ENCODE data around the gene ZNF691.
"Not testable (repeated sequence)": the region's sequence is repeated elsewhere in the genome, so short reads cannot be mapped to it uniquely, and the experiment has no call there.

The ZNF691 gene

DNA sequence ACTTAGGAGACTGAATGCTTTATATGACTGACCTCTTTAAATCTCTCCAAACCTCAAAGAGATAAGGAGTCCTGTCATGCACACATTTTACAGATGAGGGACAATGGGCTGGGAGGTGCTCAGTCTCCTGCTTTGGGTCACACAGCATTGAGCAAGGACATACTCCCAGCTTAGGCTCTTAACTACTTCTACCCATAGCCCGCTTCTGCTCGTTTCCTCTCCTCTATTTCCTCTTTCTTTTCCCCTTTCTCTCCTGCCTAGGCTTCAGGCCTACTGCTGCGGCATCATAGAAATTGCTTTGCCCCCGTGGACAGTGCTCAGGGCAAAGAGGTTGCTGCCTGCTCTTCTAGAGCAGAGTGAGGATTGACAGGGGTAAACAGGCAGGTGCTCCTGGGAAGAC, 12.4 kb upstream of the ZNF691 start:
- DNase-seq: no peak

DNA sequence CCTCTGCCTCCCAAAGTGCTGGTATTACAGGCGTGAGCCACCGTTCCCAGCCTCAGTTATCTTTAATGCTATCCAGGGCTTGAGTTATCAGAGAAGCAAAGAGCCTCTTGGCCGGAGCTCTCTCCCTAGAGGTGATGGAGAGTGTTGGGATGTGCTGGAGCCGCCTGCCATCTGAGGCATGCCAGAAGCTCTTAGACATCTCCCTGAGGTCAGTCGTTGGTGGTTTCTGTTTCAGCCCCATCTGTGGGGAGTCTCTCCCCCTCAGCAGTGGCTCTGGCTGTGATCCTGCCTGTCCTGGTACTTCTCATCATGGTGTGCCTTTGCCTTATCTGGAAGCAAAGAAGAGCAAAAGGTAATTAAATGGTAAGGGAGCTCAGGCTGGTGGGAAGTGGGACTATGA, 11.6 kb upstream of the ZNF691 start:
- DNase-seq: no peak

DNA sequence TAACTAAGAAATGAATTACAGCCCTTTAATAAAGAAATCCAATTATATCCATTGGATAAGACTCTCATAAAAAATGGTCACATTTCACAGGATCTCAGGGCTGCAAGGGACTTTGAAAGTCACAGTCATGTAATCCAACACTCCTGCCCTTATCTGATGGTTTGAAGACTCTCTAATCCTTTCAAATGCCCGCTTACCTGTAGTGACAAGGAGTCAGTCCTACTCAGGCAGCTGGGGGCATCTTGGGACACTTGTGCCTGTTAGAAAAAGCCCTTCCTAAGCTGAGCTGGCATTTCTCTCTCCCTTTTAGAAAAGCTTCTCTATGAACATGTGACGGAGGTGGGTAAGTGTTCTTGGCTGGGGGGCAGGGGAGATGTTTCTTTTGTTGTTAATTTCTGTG, 11.0 kb upstream of the ZNF691 start:
- DNase-seq: no peak

DNA sequence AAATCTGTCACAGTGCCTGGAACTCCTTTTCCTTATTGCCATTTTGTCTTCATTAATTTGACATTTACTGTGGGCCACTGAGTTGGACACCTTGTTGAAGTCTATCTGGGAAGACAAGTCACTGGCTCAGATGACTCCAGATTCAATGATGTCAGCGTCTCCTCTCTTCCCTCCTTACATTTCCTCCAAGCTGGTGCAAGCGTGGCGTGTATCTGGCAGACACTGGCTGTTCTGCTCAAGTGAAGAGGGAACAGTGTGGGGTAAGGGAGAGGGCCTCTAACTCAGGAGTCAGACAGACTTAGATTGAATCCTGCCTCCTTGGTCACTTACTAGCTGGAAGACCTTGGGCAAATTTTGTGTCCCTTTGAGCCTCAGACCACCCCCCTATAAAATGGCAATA, 8.7 kb upstream of the ZNF691 start:
- no peak for DNase-seq

DNA sequence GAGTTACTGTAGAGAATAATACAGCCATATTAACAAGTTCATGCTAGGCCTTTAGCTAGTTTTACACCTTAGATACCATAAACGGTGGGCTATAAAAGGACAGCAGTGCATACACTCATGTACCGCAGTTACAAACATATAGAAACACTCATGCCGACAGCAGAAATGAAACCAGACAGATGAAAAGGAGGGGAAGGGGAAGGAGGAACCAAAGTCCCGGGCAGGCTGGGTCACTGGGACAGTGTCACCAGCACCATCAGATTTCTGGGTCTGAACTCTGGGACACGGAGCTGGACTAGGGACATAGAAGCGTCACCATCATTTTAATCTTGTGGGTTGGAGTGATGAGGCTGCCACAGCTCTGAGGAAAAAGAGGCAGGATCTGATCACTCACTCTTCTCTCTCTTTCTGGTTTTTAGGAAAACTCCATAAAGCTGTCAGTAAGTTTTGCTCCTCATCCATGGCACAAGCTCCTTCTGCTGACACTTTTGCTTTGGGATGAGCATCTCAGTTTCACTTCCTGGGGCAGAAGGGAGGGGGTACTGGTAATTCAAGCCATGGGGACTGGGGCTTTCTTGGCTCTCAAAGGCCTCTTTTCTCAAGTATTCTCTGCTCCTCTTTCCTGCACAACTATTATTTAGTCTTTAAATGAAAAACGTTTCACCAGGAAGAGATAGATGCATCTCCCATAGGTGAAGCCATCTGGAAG, 7.8 kb upstream of the ZNF691 start:
- DNase-seq: no peak

DNA sequence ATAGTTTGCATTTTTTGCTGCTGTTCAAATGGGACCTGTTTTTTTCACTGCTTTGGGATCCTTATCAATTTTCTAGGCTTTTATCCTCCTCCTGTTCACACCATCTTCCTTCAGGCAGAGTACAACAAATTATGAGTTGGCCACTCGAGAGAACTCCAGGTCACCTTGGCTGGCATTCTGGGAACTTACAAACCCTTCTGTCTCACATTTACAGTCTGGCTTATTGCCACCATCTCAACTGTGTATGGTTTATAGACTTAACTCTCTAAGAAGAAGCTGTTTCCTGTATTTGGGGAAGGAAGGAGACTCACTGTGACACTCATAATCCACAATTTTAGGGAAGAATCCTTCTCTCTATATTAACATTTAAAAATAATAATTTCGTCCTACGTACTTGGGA, 5.4 kb upstream of the ZNF691 start:
- no peak for DNase-seq

DNA sequence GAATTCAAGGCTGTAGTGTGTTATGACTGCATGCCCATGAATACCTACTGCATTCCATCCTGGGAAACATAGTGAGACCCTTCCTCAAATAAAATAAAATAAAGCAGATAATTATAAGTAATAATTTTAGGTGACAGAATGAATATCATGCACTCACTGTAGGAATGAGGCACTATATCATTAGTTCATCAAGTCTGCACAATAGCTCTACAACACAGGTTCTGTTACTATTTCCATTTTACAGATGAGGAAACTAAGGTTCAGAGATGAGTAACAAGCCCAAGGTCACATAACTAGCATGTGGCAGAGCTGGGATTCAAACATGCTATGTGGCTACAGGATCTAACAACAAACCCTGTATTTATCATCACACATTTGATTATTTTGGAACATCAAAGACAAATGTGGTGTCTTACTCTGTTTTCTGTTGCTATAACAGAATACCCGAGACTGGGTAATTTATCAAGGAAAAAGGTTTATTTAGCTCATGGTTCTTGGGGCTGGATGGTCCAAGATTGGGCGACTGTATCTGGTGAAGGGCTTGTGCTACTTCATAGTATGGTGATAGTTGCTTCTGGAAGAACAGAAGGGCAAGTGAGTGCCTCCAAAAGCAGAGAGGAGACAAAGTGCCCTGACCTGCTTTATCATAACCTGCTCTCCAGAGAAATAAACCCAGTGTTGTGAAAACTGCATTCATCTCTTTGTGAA, 4.8 kb upstream of the ZNF691 start:
- no peak for DNase-seq

DNA sequence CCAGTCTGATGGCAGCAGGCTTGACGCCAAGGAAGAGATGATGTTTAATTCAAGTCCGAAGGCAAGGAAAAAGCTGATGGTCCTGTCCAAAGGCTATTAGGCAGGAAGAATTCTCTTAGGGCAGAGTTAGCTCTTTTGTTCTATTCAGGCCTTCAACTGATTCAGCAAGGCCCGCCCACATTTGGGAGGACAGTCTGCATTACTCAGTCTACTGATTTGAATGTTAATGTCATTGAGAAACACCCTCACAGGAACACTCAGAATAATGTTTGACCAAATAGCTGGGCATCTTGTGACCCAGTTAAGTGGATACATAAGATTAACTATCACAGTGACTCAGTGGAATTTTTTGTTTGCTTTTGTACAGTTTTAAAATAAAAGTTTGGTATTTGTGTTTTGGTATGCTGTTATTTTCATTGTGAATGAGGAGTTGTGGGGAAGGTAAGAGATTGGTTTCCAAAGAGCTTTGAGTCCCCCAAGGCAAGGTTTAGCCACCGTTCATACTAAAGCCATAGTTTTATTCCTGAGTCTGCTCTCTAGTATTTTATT, 1.7 kb upstream of the ZNF691 start:
- DNase-seq: no peak

DNA sequence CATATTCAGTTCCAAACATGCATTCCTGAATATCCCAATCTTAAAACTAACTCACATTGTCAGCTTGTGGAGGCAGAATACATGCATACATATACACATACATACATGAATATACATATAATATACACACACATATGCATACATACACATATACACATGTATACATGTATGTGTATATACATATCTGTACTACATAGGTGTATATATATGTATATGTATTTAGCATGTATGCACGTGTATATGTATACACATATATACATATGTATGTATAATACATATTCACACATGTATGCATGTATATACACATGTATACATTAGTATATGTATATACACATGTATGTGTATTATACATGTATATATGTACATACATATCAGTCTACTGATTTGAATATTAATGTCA, 1.2 kb upstream of the ZNF691 start:
- DNase-seq: no peak

DNA sequence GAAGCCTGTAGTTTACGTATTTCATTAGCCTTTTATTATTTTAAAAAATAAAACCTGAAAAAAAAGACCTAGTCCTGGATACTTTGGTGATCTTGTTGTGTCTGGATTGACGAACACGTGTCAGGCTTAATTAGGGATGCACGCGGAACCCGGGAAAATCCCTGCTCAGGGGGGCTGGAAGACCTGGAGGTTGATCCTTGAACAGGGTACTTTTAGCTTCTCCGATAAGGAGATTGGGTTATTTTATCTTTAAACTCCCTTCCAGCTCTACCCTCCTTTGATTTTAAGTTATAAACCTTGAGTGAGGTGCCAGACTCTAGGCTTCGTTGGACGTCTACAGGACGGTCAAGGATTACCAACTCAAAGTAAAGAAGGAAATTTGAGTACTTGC, 552 bp upstream of the ZNF691 start:
- DNase-seq: no peak

DNA sequence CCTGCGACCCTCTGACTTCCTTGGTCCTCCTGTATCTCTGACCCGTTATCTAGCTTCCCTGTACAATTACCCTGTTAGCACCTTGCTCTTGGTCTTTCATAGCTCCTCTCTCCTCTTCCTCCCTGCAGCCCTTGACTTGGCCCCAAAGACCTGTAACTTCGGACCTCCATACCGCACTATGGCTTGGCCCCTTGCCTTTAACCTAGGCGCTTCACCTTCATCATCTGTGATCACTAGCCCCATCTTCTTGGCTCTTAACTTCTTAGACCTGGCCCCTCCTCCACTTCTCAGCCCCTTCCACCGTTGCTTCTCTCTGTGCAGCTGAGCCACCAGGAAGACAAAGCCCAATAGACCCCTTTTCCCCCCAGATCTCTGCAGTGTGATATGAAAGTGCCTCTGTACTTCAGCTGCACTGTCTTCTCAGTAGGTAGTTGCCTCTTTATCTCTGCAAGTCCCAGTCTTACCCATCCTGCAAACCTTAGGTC, 740 bp downstream of the ZNF691 start:
- no peak for DNase-seq

DNA sequence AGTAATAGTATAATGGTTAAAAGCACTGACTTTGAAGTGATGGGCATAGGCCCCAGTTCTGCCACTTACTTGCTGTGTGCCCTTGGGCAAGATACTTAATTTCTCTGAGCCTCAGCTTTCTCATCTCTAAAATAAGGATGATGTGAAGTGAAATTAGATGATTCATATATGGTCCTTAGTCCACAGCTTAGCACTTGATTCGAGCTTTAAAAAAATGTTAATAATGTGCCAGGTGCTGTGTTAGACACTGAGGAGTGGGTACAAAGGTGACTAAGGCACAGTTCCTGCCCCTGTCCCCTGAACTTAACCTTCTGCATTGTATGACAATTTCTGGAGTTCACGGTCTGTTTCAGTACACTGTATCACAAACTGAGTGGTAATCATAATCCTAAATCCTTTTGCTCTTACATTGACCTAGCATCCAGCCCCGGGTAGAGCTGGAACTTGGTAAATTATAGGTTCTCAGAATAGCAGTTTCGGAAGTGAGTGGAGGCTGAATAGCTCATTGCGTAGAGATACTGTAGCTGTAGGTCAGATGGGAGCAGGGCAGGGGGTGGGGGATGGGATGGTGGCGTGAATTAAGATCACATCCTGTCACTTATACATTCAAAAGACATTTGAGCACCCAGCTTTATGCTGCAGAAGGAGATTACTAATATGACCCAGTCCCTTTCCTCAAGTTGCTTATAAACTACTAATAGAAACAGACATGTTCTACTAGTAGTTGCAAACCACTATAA, 1.5 kb downstream of the ZNF691 start:
- no peak for DNase-seq

DNA sequence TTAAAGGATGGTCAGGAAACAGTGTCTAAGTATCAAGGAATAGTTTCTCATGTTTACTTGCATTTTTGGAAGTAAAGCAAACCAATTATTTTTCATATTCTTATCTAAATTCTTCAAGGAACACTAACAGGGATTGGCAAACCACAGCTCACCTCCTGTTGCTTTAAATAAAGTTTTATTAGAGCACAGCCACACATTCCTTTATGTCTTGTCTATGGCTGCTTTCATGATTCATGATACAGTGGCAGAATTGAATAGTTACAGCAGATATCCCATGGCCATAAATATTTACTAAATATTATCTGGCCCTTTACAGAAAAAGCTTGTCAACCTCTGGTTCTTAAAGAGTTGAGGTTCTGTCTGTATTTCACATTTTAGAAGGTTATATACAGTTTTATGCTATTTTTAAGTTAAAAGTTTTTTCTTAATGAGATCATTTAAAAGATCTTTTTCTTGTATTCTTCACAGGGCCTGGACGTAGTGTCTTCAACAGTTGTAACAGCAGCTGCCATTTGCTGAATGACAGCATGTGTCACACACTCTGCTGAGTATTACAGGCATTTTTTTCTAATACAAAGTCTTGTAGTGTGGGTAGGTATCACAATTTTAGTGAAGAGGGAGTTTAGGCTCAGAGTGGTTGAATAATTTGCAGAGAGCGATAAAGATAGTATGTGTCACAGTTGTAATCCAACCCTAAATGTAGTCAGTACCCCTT, 2.6 kb downstream of the ZNF691 start:
- no peak for DNase-seq

DNA sequence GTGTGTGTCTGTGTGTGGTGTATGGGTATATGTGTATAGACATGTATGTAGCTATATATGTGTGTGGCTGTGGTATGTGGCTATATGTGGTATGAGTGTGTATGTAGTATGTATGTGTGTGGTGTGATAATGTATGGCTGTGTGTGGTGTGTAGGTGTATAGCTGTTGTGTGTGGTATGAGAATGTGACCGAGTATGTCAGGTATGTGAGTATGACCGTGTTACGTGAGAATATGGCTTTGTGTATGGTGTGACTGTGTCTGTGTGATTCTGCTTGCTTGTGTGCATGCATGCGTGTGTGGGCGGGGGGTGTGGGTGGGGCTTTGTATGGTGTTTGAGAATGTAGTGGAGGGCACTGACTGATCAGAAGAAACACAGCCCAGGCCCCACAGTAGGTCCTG, 3.5 kb downstream of the ZNF691 start:
- DNase-seq: no peak

DNA sequence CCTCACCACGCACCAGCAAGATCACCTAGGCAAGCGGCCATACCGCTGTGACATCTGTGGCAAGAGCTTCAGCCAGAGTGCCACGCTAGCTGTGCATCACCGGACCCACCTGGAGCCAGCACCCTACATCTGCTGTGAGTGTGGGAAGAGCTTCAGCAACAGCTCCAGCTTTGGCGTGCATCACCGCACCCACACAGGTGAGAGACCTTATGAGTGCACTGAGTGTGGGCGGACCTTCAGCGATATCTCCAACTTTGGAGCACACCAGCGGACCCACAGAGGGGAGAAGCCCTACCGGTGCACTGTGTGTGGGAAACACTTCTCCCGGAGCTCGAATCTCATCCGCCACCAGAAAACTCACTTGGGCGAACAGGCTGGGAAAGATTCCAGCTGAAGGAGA, 5.0 kb downstream of the ZNF691 start:
- DNase-seq: no peak

DNA sequence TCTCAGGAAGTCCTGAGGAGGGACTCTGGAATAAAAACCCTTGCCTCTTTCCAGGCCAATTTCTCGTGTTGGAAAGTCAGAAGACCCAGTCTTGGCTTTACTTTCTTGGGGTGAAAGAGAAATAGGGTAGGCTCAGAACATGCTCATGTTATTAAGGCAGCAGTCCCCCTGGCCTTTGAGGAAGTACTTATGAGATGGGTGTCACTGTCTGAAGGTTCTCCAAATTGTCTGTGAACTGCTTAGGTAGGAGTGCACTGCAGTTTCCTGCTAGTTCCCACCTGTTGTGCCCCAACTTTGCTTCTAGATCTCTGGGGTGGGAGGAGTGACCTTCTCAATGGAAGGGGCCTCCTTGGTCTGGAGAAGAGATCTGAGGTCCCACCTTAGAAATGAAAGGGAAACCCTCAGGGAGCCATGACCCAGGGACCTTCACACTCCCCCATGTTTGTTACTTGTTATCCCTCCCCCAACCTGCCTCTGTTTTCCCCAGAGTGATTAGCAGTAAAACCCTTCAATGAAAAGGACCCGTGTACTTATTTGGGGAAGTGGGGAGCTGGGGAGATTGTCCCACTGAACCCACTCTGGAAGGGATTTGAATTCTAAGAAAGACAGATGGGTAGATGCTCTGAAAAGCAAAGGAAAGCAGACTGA, 5.7 kb downstream of the ZNF691 start:
- DNase-seq: no peak

DNA sequence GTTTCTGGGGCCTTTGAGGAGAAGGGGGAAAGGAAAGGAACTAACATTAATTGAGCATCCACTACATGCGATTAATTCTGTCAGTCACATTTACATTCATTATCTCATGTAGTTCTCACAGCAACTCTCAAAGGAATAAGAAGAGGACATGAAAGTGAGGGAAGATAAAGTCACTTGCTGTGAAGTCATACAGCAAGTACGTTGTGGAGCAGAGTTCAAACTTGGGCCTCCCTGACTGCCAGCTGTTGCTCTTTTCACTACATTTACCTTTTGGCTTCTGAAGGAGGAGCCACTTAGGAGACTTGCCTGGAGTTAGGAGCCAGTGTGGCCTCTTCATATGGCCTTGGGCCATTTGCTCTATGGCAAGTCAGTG, 6.2 kb downstream of the ZNF691 start:
- no peak for DNase-seq

DNA sequence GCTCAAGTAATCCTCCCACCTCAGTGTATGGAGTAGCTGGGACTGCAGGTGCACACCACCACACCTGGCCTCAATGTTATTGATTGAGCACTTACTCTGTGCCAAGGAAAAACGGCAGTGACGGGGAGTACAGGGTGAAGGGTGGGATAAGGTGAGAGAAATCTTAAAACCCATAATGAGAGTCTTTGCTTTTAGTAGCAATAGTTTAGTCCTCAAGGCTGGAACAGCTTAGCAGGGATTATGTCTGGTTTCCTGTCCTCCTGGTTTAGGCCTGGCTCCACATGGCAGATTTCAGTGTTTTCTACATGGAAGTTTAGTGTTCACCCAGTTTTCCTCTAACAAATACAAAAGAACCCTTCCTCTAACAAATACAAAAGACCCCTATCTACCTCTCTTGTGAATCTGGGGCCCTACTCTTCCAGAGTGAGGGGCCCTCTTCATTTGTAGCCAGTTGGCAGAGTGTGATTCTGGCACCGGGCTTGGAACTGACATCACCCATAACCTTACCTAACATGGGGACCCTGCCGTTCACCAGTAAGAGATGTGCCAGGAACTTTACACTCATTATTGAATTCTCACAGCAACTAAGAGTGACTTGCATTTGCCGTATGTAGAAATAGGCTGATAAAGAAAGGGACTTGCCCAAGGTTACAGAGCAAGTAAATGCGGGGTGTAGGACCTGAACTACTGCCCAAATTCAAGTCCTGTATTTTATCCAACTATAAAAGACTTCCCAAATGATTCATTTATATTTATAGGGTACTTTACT, 6.9 kb downstream of the ZNF691 start:
- DNase-seq: no peak

DNA sequence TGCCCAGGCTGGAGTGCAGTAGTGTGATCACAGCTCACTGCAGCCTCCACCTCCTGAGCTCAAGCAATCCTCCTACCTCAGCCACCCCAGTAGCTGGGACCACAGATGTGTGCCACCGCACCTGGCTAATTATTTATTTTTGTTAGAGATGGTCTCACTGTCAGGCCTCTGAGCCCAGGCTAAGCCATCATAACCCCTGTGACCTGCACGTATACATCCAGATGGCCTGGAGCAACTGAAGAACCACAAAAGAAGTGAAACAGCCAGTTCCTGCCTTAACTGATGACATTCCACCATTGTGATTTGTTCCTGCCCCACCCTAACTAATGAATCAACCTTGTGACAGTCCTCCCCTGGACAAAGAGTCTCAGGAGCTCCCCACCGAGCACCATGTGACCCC, 10.1 kb downstream of the ZNF691 start:
- not testable (repeated sequence) for DNase-seq

DNA sequence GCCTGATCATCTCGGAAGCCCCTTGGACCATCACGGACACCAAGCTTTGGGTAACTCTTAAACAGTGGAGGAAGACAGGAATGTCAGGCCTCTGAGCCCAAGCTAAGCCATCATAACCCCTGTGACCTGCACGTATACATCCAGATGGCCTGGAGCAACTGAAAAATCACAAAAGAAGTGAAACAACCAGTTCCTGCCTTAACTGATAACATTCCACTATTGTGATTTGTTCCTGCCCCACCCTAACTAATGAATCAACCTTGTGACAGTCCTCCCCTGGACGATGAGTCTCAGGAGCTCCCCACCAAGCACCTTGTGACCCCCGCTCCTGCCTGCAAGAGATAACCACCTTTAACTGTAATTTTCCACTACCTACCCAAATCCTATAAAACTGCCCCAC, 13.0 kb downstream of the ZNF691 start:
- not testable (repeated sequence) for DNase-seq

DNA sequence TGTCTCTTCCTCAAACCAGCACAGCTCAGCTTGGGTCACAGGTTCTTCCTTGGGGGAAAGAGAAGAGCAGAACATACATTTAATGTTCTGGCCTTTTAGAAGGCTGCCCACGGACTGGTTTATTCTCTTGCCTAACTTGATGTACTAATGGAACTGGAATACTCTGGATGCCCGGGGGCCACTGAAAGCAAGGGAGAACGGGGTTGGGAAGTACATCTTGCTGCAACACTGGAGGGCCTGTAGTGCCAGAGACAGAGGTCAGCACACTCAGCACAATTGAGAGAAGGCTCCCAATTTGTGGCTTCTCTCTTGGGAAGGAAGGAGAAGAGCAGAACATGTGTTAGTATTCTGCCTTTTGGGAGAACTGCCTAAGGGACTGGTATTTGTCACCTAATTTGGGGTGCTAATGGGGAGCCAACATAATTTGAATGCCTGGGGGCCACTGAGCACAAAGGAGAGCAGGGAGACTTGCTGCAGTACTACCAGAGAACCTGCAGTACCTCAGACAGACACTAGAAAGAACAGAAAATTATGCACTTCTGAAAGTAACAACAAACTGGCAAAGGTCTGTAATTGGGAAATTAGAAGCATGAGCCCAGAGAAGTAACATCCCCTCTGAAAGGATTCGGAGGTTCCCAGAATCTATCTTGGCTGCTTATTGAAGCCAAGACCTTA, 14.1 kb downstream of the ZNF691 start:
- DNase-seq: no peak

All from SHP77 treated with DMSO at 0.1 percent for 48 hours (cell line).